K562 (cell line): ENCODE measurements around the gene IRF3. TPM values are rescaled to one million over a fixed set of nuclear protein-coding genes. Genes with fewer than 3 reads are reported as not detected.

Experiments used
- BCLAF1 ChIP-seq, 2 experiments: fragments of 450-650 bp in 1 of 2; IDR thresholded peaks; 2 replicates each; pipeline ENCODE4 v1.6.1; 2011 to 2017; ENCODE audit warnings: low read depth in 2 of 2, antibody characterized with exemption in 1 of 2, borderline replicate concordance in 1 of 2, low read length in 1 of 2, mild to moderate bottlenecking in 1 of 2, mixed read lengths in 1 of 2; ENCODE audit not compliant: control insufficient read depth in 1 of 2
- CCNT2 ChIP-seq: IDR thresholded peaks from 2 replicates; pipeline ENCODE4 v1.6.1; 2011; ENCODE audit warnings: borderline replicate concordance, low read depth, mild to moderate bottlenecking, moderate library complexity, mixed read lengths, low read length; ENCODE audit not compliant: insufficient read length; ENCODE audit errors: extremely low read depth
- ELF1 ChIP-seq: fragments of 200-800 bp; sonication (Bioruptor generic); IDR thresholded peaks from 2 replicates; pipeline ENCODE4 v1.6.1; 2016; ENCODE audit warnings: missing genetic modification characterization, missing compliant biosample characterization
- FOS ChIP-seq: IDR thresholded peaks from 3 replicates; pipeline ENCODE4 v1.6.1; 2011; ENCODE audit not compliant: insufficient read length; ENCODE audit errors: extremely low read depth
- FOXA1 ChIP-seq: fragments of 450-650 bp; IDR thresholded peaks from 2 replicates; pipeline ENCODE4 v1.6.1; 2016; ENCODE audit warnings: mild to moderate bottlenecking, borderline replicate concordance
- GTF2F1 ChIP-seq: IDR thresholded peaks from 2 replicates; pipeline ENCODE4 v1.6.1; 2011; ENCODE audit warnings: low read depth, low read length, improper control_type of control experiment
- HDAC3 ChIP-seq: fragments of 450-650 bp; IDR thresholded peaks from 2 replicates; pipeline ENCODE4 v1.6.1; 2018; ENCODE audit warnings: borderline replicate concordance, mild to moderate bottlenecking, moderate library complexity; ENCODE audit not compliant: partially characterized antibody
- NFIC ChIP-seq: fragments of 450-650 bp; IDR thresholded peaks from 2 replicates; pipeline ENCODE4 v1.6.1; 2017; ENCODE audit warnings: mild to moderate bottlenecking, inconsistent platforms
- PML ChIP-seq: IDR thresholded peaks from 2 replicates; pipeline ENCODE4 v1.6.1; 2012; ENCODE audit warnings: low read length, inconsistent platforms
- POLR3G ChIP-seq: IDR thresholded peaks from 2 replicates; pipeline ENCODE4 v1.6.1; 2011; ENCODE audit not compliant: insufficient read length, insufficient replicate concordance; ENCODE audit errors: extremely low read depth
- PRPF4 ChIP-seq: fragments of 200-400 bp; formaldehyde crosslinking; IDR thresholded peaks from one replicate; pipeline ENCODE4 v1.6.1; 2017; ENCODE audit warnings: low read length, low read depth, mild to moderate bottlenecking; ENCODE audit not compliant: insufficient read depth, poor library complexity, severe bottlenecking
- RERE ChIP-seq: sonication (generic); formaldehyde crosslinking; IDR thresholded peaks from 2 replicates; pipeline ENCODE4 v1.8.0; 2023; ENCODE audit warnings: missing genetic modification reagents, mild to moderate bottlenecking, borderline replicate concordance
- ZBTB43 ChIP-seq: sonication (generic); formaldehyde crosslinking; IDR thresholded peaks from 2 replicates; pipeline ENCODE4 v1.8.0; 2023; ENCODE audit warnings: mild to moderate bottlenecking, missing genetic modification reagents
- ZNF232 ChIP-seq: sonication (generic); formaldehyde crosslinking; IDR thresholded peaks from 2 replicates; pipeline ENCODE4 v1.8.0; 2022; ENCODE audit warnings: mild to moderate bottlenecking, missing genetic modification reagents
- ZNF253 ChIP-seq: fragments of 250-450 bp; sonication (Bioruptor Pico); conservative IDR thresholded peaks from 2 replicates; pipeline ENCODE4 v1.6.1; 2021; ENCODE audit warnings: mild to moderate bottlenecking
- ZNF655 ChIP-seq: fragments of 250-450 bp; sonication (Bioruptor Pico); IDR thresholded peaks from 2 replicates; pipeline ENCODE4 v1.5.0; 2021
- ZNF79 ChIP-seq: fragments of 250-450 bp; sonication (Bioruptor Pico); IDR thresholded peaks from 2 replicates; pipeline ENCODE4 v1.4.0; 2020; ENCODE audit warnings: low read depth, mild to moderate bottlenecking, moderate library complexity
- polyA plus RNA-seq, 8 experiments: library from polyadenylated mRNA; depleted of rRNA in 4 of 8; stranded (reverse) in 5 of 8; unstranded in 3 of 8; fragments of >200 nt; fragmentation: Nextera tagmentation in 2 of 8; fragmentation: Illumina TruSeq in 1 of 8; extraction: Ambion mirVana in 2 of 8; extraction: Trizol in 1 of 8; gene quantifications; 2 replicates each; pipeline versions ENCODE4 v1.2.1 to v1.2.3, GENCODE V29; 2011 to 2014; ENCODE audit warnings: inconsistent platforms in 1 of 8, missing spikeins in 1 of 8
- total RNA-seq, 7 experiments: library from RNA; depleted of rRNA in 6 of 7; stranded (reverse); fragments of >200 nt in 6 of 7; fragmentation: Illumina TruSeq in 2 of 7; extraction: Trizol in 2 of 7; gene quantifications; 2 replicates each; pipeline versions ENCODE4 v1.2.1 to v1.2.3, GENCODE V29; 2011 to 2021; ENCODE audit warnings: low replicate concordance in 1 of 7

Gene IRF3
- total and polyA plus RNA-seq, 9 of the 15 experiments (the other 6 are each of a cell fraction or from before 2014, with no cell fraction given), result 7.5 to 145 (median 65.4) TPM

- no peak for TF ChIP-seq CCNT2
- no peak for TF ChIP-seq GTF2F1
- TF ChIP-seq FOXA1, result no peak
- TF ChIP-seq PRPF4, result no peak
- no peak for TF ChIP-seq ZNF79 (CRISPR knock-in tag)
- no peak for TF ChIP-seq NFIC
- TF ChIP-seq PML, result no peak
- TF ChIP-seq ZNF655 (CRISPR knock-in tag), result no peak
- no peak for TF ChIP-seq POLR3G
- no peak for TF ChIP-seq ZNF232 (CRISPR knock-in tag)
- no peak for TF ChIP-seq HDAC3
- no peak for TF ChIP-seq ZBTB43
- TF ChIP-seq ELF1 (tag), result no peak
- TF ChIP-seq BCLAF1 (IDR thresholded peaks at IDR 0.05; ENCODE audit: borderline replicate concordance in 1 of 2, control insufficient read depth in 1 of 2, low read depth in 2 of 2, low read length in 1 of 2), result no peak
- TF ChIP-seq RERE, result no peak
- no peak for TF ChIP-seq FOS
- no peak for TF ChIP-seq ZNF253 (CRISPR knock-in tag)
Measured at GRCh38 chr19:49712397-49712859, 46.8 kb upstream of the IRF3 start (continued).
